Stimulated activated CD8-positive, alpha-beta memory T cell treated with anti-CD3 and anti-CD28 coated beads, Interleukin-7, amount 100 ng/mL, for 4 hours (primary cell): Measurements from ENCODE around the gene GPR176.

Experiments used
- DNase-seq, 2 donors: peaks; one replicate each; pipeline ENCODE4 v3.0.0-alpha.2; 2020; ENCODE audit warnings: low read depth in 2 of 2

Gene GPR176

DNA sequence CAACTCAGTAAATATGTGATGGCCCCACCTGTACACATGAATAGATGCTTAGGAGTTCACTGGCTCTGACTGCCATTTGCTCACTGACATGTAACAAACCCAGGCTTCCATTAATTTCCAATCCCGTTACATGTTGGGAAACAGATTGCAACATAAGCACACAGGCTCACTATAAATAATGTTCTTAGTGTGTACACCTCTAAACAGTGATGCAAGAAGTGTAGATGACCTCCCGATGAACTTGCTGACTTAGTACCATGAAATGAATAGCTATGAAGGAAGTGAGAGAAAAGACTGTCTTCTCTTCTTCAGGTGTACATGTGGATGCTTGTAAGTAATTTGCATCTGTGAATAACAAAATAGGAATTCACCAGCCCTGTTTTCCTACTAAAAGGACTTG is 116.0 kb downstream of the GPR176 start:
- no peak for DNase-seq

DNA sequence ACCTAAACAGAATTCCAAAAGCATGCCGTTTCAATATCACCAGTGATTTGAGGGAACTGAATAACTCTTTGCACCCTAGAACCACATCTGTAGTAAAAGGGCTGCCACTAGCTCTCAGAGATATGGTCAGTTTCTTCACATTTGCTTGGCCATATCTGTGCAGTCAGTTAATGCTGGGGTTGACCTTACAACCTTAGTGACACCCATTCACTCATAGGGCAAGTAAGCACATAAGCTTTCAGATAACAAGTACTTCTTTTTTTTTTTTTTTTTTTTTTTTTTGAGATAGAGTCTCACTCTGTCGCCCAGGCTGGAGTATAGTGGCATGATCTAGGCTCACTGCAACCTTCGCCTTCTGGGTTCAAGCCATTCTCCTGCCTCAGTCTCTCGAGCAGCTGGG is 117.0 kb downstream of the GPR176 start:
- no peak for DNase-seq

DNA sequence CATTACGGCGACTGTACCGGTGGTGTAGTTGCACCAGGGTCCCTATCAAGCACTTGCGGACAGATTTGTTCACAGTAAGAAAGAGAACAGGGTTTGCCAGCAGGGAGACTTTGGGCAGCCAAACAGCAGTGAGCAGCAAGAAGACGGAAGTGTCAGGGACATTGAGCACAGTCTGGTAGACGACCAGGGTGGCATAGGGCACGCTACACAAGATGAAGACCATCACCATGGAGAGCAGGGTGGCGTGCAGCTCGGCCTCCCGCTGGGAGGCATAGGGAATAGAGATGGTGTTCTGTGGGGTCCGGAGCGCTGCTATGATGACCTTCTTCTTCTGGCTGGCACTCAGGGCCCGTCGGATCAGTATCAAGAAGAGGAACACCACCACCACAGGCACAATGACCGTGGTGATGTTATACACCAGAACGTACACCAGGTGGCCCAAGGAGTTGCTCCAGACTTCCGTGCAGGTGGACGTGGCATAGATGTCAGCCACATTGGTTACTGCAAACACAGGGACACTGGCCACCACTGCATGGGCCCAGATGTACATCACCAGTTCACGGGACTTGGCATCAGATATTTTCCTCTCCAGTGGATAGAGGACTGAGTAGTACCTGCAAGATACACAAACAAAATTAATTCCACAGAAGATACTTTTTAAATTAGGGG is 118.3 kb downstream of the GPR176 start:
- DNase-seq: no peak

DNA sequence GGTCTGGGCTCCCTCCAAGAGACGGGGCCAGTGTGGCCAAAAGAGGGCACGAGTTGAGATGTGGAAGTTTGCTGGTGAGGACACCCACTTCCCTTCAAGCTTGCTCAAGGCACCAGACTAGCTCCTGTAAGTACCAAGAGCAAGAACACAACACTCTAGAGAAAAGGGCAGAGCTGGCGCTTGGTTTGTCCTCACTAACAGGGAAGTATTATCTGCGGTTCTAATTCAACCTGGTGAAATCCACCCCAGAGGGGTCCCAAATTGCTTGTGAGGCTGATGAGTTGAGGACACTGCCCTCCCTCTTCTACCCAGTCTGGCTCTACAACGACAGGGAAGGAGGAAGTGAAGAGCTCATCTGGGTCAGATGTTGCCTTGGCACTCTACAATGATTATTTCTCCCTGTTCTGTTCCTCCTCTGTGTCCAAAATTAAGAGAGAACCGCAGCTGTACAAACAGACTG is 120.5 kb downstream of the GPR176 start:
- DNase-seq: no peak

DNA sequence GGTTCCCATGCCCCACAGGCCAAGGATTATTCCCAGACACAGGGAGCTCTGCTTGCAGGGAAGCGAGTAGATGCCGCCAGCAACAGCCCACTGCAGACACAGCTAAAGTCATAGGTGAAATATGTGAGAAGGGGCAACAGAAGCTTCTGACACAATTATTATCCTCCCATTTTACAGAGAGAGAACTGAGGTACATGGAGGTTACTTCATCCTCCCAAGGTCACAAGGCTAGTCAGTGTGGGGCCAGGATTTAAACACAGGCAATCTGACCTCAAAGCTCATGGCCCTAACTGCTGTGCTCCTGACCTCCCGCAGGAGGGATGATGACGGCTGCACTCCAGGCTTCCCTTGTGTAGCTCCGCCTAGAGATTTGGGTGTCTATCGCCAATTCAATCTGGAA is 121.7 kb downstream of the GPR176 start:
- DNase-seq: no peak

DNA sequence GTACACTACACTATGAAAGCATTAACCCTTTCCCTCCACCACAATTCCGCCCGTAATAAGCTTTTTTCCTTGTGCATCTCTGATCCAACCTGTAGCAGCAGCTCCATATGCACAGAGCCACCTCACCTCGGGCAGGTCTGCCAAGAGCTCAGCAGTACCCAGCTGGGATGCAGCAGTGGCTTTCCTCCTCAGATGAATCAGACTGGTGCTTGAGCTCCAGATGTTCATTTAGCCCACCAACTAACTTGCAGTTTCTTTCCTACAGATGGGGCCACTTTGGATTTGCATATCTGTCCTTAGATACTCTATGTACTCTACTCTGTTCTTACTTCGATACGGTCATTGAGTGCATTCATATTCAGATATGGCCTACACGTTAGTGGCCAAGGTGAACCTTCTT is 122.7 kb downstream of the GPR176 start:
- DNase-seq: no peak

DNA sequence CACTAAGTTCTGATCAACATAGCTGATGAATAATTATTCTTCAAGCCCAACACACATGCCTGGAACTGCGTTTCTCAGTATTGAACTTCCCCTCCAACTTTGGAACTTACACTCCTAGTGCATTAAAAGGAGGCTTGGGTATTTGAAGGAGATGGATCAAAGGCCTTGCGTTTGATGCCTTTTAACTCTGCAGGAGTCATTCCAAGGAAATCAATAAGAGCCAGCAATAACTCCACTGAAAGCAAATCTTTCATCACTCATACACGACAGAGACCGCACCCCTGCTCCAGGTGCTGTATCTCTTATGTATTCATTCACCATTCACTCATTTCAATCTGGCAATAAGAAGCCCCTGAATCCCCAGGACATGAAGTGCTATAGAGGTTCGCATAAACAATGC is 123.5 kb downstream of the GPR176 start:
- no peak for DNase-seq

DNA sequence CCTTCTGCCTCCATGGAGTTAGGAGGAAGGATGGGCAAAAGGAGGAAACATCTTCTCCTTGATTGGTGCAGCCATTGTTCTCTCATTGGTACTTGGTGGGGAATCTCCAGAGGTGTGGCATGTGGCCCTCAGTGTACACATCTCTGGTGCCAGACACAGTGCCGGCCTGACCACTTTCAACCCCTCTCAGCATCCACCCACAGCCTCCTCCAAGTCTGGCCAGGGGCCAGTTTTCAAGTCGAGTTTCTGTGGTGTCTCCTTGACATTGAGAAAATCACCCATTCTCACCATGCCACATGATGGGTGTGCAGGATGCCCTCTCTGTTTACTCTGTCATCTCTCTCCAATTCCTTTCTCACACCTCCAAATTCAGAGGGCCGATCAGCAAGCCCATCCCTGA is 124.6 kb downstream of the GPR176 start:
- DNase-seq: no peak

DNA sequence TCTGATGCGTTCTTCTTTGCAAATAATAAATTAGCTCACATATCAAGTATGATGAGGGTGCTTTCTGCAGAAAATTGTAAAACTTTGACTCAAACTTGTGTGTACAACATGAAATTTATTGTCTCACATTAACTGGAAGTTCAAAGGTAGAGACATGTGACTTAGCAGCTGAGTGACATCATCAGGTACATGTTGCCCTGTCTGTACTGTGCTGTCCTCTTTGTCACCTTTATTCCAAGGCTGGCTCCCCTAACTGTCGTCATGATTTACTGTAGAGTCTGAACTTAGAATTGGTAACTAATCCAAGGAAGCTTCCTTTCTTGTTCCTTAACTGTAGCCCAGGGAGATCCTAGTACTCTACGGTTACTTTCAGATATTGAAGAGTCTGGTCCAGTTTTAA is 125.1 kb downstream of the GPR176 start:
- no peak for DNase-seq

DNA sequence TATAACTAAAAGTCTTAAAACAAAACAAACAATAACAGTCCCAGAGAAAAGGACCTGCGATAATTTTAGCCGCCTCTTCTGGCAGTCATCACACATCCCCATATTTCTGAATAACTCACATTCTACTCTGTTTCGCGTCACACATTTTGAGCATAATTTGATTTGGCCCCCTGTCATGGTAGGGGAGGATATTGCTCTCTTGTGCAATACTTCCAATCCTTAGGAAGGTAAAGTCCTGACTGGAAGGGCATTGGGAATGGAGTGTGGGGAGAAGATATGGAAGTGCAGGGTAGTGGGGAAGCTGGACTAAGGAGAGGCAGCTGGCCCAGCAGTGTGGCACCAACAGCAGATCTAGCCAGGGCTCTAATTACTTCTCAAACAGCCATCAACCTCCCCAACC is 126.1 kb downstream of the GPR176 start:
- no peak for DNase-seq

DNA sequence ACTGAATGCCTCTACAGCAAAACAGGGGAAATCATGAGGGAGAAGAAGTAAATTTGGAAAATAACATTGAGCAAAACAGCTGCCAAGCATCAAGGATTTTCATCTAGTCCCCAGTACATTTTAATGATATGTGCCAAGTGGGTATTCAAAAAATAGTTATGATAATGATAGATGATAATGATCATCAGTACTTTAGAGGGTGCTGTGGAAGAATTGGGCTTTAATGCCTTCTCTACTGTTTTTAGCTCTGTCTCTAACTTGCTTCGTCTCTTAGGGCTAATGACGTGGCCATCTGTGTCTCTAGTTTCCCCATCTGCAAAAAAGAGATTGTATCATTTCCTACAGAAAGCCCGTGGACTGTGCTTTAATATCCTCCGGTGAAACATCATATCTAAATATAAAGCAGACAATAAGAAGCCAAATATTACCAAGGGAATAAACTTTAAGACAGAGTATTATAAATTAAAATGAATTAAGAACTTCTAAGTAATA is 127.2 kb downstream of the GPR176 start:
- DNase-seq: no peak

DNA sequence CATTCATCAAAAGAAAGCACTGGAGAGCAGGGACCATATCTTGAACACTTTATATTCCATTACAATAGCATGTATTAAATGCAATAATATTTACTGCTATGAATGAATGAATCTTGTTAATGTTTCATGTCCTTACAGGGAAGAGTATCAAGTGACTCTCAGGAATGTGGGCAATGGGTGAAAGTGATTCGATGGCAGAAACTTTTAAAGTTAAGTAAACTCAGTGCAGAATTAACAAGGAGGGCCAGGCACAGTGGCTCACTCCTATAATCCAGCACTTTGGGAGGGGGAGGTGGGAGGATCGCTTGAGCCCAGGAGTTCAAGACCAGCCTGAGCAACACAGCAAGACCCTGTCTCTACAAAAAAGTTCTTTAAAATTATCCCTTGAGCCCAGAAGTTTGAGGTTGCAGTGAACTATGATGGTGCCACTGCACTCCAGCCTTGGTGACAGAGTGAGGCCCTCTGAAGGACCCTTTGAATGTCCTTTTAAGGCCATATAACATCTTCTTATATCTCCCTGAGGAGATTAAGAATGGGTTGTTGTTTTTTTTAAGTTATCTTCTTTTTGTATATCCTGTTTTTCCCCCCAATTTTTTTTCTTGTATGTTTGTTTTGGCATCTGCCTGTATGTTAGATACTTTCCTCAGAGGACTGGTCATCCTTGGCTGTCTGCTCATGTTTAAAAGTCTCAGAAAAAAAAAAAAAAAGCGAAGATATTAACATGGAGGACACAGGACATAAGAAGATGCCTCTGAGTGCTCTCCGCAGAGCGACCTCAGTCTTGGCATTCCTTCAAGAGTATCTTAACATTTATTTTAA is 127.8 kb downstream of the GPR176 start:
- no peak for DNase-seq

DNA sequence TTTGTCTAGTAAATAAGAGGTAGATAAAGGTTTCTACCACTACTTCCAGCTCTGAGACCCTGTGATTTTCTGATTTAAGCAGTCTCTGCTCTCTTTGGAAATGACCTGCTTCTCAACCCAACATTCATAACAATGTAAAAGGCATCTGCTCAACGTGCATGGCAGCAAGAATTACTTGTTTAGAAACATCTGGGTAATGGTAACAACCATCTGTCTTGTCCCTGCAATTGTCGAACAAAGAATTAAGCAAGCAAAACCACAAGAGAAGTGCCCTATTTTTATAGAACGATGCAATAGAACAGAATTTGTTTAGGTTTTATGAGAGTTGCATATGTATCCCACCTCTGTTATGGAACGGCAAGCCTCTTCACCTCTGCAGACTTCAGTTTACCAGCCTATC is 130.3 kb downstream of the GPR176 start:
- DNase-seq: no peak

DNA sequence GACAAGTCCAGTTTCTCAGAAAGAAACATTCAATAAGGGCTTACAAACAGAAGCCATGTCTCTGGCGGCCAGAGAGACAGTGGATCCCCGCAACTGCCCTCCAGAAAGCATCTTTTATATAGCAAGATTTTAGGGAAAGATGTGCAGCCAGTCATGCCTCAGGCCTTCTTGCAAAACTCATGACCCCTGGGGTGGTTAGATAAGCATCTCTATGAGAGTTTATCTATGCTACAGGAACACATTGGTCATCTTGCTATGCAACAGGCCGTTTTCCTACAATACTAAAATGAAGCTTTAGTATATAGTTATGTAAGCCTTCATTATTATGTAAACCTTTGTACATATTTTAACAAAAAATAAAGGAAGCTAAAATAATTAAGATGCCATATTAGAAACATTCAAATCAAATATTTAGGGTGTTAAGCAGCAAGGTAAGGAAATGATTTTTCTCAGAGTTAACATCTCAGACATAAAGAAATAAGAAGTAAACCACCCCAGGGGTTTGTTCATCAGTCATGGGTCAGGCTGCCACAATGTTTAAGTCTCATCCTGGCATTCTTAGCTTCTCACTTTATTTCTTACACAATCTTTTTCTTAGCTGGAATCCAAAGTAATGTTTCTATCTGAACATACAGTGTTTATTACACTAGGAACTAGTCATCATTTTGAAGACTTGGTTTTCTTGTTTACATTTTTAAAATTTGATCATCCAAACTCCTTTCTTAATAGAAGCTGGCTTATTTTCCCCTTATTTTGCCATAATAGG is 131.1 kb downstream of the GPR176 start:
- DNase-seq: no peak

DNA sequence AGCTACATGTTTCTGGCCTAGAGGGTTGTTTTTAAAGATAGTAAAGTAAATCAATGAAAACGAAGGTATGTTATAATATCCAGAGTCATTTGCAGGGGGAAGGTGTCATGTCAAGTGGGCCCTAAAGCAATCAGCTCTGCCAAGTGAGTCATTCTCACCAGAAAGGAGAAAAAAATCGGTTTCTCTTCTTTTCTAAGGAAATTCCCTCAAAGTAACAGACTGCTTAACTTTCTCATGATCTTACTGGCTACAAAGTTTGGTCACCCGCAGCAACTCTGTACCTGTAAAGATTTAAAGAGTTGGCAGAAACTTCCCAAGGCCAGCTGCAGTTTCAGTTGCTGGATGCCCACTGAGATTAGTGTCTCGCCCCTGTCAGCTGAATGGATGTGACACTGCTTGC is 132.0 kb downstream of the GPR176 start:
- DNase-seq: no peak

DNA sequence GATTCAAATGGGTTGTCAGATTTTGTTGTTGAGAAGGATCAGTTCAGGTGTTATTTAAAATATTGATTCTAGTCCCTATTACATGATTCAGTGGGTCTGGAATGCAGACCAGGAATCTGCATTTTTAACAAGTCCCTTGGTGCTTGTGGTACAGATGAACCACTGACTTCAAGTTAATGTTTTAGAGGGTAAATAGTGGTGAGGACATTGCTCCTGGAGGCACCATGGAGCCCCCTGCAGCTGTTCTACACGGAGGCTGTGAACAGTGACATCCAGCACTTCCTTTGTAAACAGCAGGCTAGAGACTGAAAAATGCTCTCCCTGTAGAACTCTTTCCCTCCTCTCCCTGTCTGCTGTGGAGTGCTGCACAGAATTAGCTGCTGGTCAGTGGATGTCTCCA is 132.6 kb downstream of the GPR176 start:
- no peak for DNase-seq

DNA sequence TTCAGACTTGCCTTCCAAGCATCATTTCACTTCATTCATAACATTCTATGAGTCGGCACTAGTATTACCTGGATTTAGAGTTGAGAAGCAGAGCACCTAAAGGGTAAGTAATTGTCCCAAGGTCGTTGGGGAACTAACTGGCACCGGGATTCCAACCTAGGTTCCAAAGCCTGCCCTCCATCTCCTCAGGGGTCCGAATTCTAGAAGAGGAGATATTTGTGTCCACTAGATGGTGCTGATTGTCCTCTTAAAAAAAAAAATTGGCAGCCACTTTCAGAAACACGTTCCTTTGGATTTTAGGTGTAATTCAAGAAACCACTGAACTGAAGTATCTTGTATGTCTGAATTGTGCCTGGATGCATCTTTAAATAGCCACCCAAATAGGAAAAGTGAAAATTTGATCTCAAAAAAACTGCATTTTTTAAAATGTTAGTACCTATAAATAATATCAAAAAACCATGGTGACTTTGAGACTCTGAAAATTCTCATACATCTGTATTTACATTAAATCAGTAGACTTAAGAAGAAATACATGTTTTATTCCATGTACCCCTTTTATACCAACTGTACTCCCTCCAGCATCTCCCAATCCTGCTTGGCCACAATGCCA is 133.5 kb downstream of the GPR176 start:
- no peak for DNase-seq

DNA sequence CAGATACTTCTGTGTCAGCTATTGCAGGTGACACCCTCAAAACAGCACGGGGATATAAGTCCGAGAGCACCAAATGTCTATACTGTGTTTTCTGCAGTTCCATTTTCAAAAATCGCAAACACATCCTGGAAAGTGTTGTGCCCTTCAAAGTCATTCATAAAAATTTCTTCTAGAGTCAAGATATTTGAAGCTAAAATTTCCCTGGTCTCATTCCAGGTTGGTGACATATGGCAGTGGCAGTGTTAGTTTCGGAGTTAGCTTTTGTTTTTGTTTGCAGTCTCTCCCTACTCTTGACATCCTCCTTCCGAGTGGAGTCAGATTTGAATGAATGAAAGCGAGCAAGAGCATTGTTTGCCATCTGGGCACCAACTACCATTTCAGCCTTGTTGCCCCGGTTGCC is 134.2 kb downstream of the GPR176 start:
- no peak for DNase-seq

DNA sequence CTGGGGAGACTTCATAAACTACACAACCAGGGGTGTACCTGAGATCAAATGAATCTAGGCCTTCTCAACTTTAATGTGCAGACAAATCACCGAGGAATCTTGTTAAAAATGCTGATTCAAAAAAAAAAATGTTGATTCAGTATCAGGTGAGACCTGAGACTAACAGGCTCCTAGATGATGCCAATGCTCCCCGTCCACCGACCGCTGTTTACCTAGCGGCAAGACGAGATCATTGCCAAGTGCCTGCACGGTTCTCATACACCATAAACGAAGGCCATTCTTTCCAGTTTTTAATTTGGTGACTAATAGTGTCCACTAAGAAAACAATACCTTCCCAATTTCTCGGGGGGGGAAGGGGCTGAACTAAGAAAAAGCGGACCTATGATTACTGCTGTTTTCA is 134.9 kb downstream of the GPR176 start:
- no peak for DNase-seq

DNA sequence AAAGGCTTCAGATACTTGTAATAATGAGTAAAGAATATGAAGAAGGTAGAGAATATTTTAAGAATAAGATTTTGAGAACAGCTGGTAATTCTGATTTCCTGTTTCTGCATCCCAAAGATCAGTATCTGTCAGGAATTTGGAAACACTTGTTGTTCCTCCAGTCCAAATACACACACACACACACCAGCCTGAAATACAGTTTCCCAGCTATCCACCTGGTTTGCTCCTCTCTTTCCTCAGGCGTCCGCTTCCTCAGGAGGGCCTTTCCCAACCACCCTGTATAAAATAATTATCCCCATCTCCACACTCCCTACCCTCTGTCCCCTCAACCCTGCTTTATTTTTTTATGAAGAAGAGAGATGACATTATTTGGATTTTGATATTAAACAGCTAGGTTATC is 135.4 kb downstream of the GPR176 start:
- DNase-seq: no peak

DNA sequence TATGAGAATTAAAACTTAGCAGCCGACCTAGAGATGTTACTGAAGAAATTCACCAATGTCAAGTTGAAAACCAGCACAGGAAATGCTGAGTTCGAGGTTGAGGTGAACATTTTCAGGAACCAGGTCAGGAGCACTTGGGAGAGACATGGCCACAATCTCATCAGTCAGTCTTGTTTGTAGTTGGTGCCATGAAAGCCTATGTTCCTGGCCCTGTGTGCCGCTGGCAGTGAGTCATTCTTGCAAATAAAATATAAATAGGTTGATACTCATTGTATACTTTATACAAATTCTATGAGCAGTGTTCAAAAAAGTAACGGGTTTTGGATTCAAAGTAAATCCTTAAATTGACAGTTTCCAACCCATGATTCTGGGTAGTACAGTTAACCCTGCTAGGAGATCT is 135.9 kb downstream of the GPR176 start:
- no peak for DNase-seq

DNA sequence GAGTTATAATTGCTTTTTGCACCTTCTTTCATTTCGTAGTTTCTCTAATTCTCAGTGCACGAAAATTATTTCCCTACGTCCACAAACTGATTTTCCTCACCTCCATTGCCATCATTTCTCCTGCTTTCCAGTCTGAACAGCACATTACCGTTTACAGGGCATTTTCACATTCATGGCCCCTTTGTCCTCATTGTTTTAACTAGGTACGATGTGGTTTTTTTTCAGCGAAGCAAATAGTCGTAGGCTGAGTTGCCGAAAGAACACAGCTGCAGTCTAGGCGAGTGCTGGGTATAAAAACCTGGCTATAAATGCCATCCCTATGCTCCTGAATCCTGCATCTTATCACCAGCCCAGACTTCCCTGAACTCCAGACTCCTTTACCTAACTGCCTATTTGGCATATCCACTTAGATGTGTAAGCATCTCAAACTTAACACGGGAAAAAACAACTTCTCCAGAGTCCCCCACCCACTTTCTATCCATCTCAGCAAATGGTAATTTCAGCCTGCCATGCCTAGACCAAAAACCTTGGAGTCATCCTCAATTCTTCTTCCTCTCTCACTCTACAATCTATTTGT is 136.7 kb downstream of the GPR176 start:
- no peak for DNase-seq
